ENCODE measurements around the gene CHI3L2. TPM values are rescaled to one million over a fixed set of nuclear protein-coding genes. Genes with fewer than 3 reads are reported as not detected.

Gene CHI3L2
- total and polyA plus RNA-seq, 10 of the 15 experiments (the other 5 are each of a cell fraction or from before 2014, with no cell fraction given): 37.1 to 508 (median 98.3) TPM

DNA sequence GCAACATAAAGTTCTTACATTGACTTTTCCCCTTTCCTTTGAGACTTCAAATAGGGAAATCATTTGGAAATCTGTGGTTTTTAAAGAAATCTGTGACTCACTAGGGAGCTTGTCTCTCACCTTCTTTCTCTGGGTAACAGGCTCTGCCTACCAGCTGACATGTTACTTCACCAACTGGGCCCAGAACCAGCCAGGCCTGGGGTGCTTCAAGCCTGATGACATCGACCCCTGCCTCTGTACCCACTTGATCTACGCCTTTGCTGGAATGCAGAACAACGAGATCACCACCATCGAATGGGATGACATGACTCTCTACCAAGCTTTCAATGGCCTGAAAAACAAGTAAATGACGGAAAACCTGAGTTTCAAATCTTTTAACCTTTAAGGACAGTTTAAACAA is 53.9 kb downstream of the CHI3L2 start:
- no TSS peak for BruUV-seq (replicated peaks)
- Histone ChIP-seq H3K36me3 (ENCODE audit: control insufficient read depth in 2 of 2, insufficient read depth in 2 of 2, low read length in 1 of 2) (no peaks in the 10 kb centered on the region), H2AFZ (ENCODE audit: control insufficient read depth, low read depth, low read length) (no peak overlapping the region), H3K27ac (ENCODE audit: control insufficient read depth, insufficient read depth) (no peak overlapping the region), H3K27me3 (replicated peaks in 1 of 2; ENCODE audit: control insufficient read depth in 2 of 2, insufficient read depth in 2 of 2, low read length in 1 of 2) (0 out of 4 replicates have a peak, but pooled peaks cover 0 to 2% of the 10 kb centered on the region in 2 experiments), H3K4me2 (ENCODE audit: control insufficient read depth, insufficient read depth) (no peak overlapping the region), H3K9ac (ENCODE audit: control insufficient read depth, insufficient read depth, low read length) (no peak overlapping the region), H3K4me1 (ENCODE audit: control insufficient read depth, insufficient read depth, low read length) (no peaks in the 10 kb centered on the region), H3K4me3 (no peak overlapping the region), H4K20me1 (ENCODE audit: control insufficient read depth, insufficient read depth) (no peaks in the 10 kb centered on the region), H3K9me3 (replicated peaks; ENCODE audit: control insufficient read depth, insufficient read depth, low read length) (peaks cover 3% of the 10 kb centered on the region; the same call in 2 of the 3 replicates), H3K79me2 (ENCODE audit: control insufficient read depth, insufficient read depth, low read length) (no peaks in the 10 kb centered on the region)
- 59% methylated on average over 5 of the region's 5 CpGs for WGBS (ENCODE audit: insufficient coverage, insufficient replicate concordance, low lambda C conversion rate, missing lambda C conversion rate)
- intact Hi-C loops (cut with micrococcal nuclease; ENCODE audit: unreplicated experiment): no loop called here
- in situ Hi-C loops (cut with MboI): no loop called here
- RAD21 ChIA-PET (ENCODE audit: unreplicated experiment): no interaction called here
- POLR2A ChIA-PET: no interaction called here
- SMC1A ChIA-PET (ENCODE audit: uncharacterized antibody, unreplicated experiment): interaction anchor here (1.3 to 1.6 kb wide), 2 partner anchors 22 to 29 kb away, joined by 3 to 4 read pairs; no protein-coding TSS in a partner anchor
- TF ChIP-seq, protein P1, sequence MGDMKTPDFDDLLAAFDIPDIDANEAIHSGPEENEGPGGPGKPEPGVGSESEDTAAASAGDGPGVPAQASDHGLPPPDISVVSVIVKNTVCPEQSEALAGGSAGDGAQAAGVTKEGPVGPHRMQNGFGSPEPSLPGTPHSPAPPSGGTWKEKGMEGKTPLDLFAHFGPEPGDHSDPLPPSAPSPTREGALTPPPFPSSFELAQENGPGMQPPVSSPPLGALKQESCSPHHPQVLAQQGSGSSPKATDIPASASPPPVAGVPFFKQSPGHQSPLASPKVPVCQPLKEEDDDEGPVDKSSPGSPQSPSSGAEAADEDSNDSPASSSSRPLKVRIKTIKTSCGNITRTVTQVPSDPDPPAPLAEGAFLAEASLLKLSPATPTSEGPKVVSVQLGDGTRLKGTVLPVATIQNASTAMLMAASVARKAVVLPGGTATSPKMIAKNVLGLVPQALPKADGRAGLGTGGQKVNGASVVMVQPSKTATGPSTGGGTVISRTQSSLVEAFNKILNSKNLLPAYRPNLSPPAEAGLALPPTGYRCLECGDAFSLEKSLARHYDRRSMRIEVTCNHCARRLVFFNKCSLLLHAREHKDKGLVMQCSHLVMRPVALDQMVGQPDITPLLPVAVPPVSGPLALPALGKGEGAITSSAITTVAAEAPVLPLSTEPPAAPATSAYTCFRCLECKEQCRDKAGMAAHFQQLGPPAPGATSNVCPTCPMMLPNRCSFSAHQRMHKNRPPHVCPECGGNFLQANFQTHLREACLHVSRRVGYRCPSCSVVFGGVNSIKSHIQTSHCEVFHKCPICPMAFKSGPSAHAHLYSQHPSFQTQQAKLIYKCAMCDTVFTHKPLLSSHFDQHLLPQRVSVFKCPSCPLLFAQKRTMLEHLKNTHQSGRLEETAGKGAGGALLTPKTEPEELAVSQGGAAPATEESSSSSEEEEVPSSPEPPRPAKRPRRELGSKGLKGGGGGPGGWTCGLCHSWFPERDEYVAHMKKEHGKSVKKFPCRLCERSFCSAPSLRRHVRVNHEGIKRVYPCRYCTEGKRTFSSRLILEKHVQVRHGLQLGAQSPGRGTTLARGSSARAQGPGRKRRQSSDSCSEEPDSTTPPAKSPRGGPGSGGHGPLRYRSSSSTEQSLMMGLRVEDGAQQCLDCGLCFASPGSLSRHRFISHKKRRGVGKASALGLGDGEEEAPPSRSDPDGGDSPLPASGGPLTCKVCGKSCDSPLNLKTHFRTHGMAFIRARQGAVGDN (IDR thresholded peaks at IDR 0.05): no peak
- ATAC-seq (no peak), FAIRE-seq (no peak), DNase-seq (ENCODE audit: low read depth, low spot score) (no peak)
- CTCF ChIA-PET: interaction anchor here (1.1 to 1.2 kb wide), 2 partner anchors 25 to 58 kb away, joined by 3 read pairs; no protein-coding TSS in a partner anchor

DNA sequence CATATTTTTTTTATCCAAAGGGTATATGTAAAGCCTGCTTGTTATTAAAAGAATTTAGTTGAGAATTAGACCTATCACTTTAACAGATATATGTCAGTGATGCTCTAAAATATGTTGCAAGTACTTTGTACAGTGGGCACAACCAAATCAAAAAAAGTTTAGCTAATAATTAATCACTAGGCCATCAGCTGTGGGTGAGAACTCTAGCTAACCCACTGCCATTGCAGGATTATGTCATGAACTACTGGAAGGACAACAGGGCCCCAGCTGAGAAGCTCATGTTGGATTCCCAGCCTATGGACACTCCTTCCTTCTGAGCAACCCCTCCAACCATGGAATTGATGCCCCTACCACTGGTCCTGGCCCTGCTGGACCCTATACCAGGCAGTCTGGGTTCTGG is 56.3 kb downstream of the CHI3L2 start:
- H3K36me3 ChIP-seq (ENCODE audit: control insufficient read depth in 2 of 2, insufficient read depth in 2 of 2, low read length in 1 of 2): no peaks in the 10 kb centered on the region
- no peak for FAIRE-seq
- no peaks in the 10 kb centered on the region for H3K4me1 ChIP-seq (ENCODE audit: control insufficient read depth, insufficient read depth, low read length)
- H3K9me3 ChIP-seq (replicated peaks; ENCODE audit: control insufficient read depth, insufficient read depth, low read length): no peaks in the 10 kb centered on the region
- H3K27me3 ChIP-seq (replicated peaks in 1 of 2; ENCODE audit: control insufficient read depth in 2 of 2, insufficient read depth in 2 of 2, low read length in 1 of 2): peaks cover 0 to 5% of the 10 kb centered on the region in 2 experiments; a peak in 1 of 4 replicates
- H3K9ac ChIP-seq (ENCODE audit: control insufficient read depth, insufficient read depth, low read length): no peak overlapping the region
- no peak overlapping the region for H3K27ac ChIP-seq (ENCODE audit: control insufficient read depth, insufficient read depth)
- H3K79me2 ChIP-seq (ENCODE audit: control insufficient read depth, insufficient read depth, low read length): no peaks in the 10 kb centered on the region
- no peak for DNase-seq (ENCODE audit: low read depth, low spot score)
- H2AFZ ChIP-seq (ENCODE audit: control insufficient read depth, low read depth, low read length): no peak overlapping the region
- ChIA-PET CTCF (interaction anchor here (0.7 kb wide), 1 partner anchor 9 kb away, joined by 3 read pairs; no protein-coding TSS in a partner anchor), POLR2A (no interaction called here), RAD21 (ENCODE audit: unreplicated experiment) (no interaction called here), SMC1A (ENCODE audit: uncharacterized antibody, unreplicated experiment) (no interaction called here)
- no TSS peak for BruUV-seq (replicated peaks)
- ATAC-seq: no peak
- no peak overlapping the region for H3K4me2 ChIP-seq (ENCODE audit: control insufficient read depth, insufficient read depth)
- no peaks in the 10 kb centered on the region for H4K20me1 ChIP-seq (ENCODE audit: control insufficient read depth, insufficient read depth)
- no peak overlapping the region for H3K4me3 ChIP-seq
- in situ Hi-C loops (cut with MboI) (no loop called here), intact Hi-C loops (cut with micrococcal nuclease; ENCODE audit: unreplicated experiment) (no loop called here)
- TF ChIP-seq, protein P2, sequence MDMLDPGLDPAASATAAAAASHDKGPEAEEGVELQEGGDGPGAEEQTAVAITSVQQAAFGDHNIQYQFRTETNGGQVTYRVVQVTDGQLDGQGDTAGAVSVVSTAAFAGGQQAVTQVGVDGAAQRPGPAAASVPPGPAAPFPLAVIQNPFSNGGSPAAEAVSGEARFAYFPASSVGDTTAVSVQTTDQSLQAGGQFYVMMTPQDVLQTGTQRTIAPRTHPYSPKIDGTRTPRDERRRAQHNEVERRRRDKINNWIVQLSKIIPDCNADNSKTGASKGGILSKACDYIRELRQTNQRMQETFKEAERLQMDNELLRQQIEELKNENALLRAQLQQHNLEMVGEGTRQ (IDR thresholded peaks at IDR 0.05; ENCODE audit: borderline replicate concordance, low read depth, low read length): no peak
- no peak for TF ChIP-seq IRF4 (IDR thresholded peaks at IDR 0.05; ENCODE audit: low read depth, low read length)
- TF ChIP-seq NFIC (IDR thresholded peaks at IDR 0.05; ENCODE audit: low read depth, low read length): no peak
- TF ChIP-seq ETV6 (conservative IDR thresholded peaks at IDR 0.05 in 1 of 2, IDR thresholded peaks at IDR 0.05 in 1 of 2; ENCODE audit: borderline replicate concordance in 1 of 2, low read depth in 1 of 2): no peak
- no peak for TF ChIP-seq CREM (IDR thresholded peaks at IDR 0.05; ENCODE audit: low read depth)
- no peak for TF ChIP-seq SUPT20H (IDR thresholded peaks at IDR 0.05; ENCODE audit: borderline replicate concordance, control insufficient read depth, low read depth, low read length)
- no peak for TF ChIP-seq SIN3A (IDR thresholded peaks at IDR 0.05; ENCODE audit: low read depth, low read length)

Data from GM12878 (cell line).